ENCODE results near the gene ANG.

The ANG gene

GRCh38 chr14:20682435-20683124 lies 6.0 kb upstream of the ANG start:
- CTCF ChIA-PET = interaction anchor here (0.5 to 2.9 kb wide), 10 partner anchors 20 to 288 kb away, joined by 3 to 13 read pairs (median 4); no protein-coding TSS in a partner anchor
- POLR2A ChIA-PET = interaction anchor here (0.9 to 4.8 kb wide), 15 partner anchors 14 to 341 kb away, joined by 3 to 40 read pairs (median 4); partner anchors contain the start of genes APEX1, PARP2, PIP4P1 and PNP
- Histone ChIP-seq H3K9me3 (ENCODE audit: control insufficient read depth, insufficient read depth, low read depth, low read length) (no peaks in the 10 kb centered on the region), H3K36me3 (ENCODE audit: control insufficient read depth in 2 of 2, insufficient read depth in 1 of 2, low read length in 2 of 2) (no peaks in the 10 kb centered on the region), H3K27ac (ENCODE audit: extremely low read depth, low read depth, low read length) (peak overlapping the region; percentile 96), H3K4me3 (ENCODE audit: low read depth, low read length) (peak overlapping the region; percentile 68), H3K4me1 (ENCODE audit: control insufficient read depth, insufficient read depth, low read length) (no peaks in the 10 kb centered on the region; the same call in 1 of the 2 replicates)
- TF ChIP-seq BCL11B (tag by site-specific recombination; IDR thresholded peaks at IDR 0.05; ENCODE audit: low read depth) = no peak
- TF ChIP-seq ZSCAN4 (tag by site-specific recombination; IDR thresholded peaks at IDR 0.05) = no peak
- no peak for TF ChIP-seq ZNF521 (tag by site-specific recombination; IDR thresholded peaks at IDR 0.05)
- TF ChIP-seq REST (tag by site-specific recombination; IDR thresholded peaks at IDR 0.05) = no peak
- TF ChIP-seq PRDM2 (tag by site-specific recombination; IDR thresholded peaks at IDR 0.05; ENCODE audit: borderline replicate concordance) = no peak
- TF ChIP-seq TRIM28 (IDR thresholded peaks at IDR 0.05; ENCODE audit: borderline replicate concordance, low read length) = no peak
- no peak for TF ChIP-seq KLF10 (tag by site-specific recombination; IDR thresholded peaks at IDR 0.05)
- TF ChIP-seq ZBTB49 (tag by site-specific recombination; IDR thresholded peaks at IDR 0.05; ENCODE audit: low read depth) = no peak
- TF ChIP-seq GLIS2 (tag by site-specific recombination; IDR thresholded peaks at IDR 0.05) = no peak
- no peak for TF ChIP-seq ZNF140 (tag by site-specific recombination; IDR thresholded peaks at IDR 0.05)
- TF ChIP-seq ZBTB7A (tag by site-specific recombination; IDR thresholded peaks at IDR 0.05; ENCODE audit: low read depth) = no peak
- no peak for TF ChIP-seq PRDM1 (tag by site-specific recombination; IDR thresholded peaks at IDR 0.05)
- TF ChIP-seq ZNF280D (tag by site-specific recombination; IDR thresholded peaks at IDR 0.05) = no peak
- no peak for TF ChIP-seq ZNF391 (tag by site-specific recombination; IDR thresholded peaks at IDR 0.05; ENCODE audit: borderline replicate concordance, low read depth)
- no peak for TF ChIP-seq YY1 (tag by site-specific recombination; IDR thresholded peaks at IDR 0.05)
- TF ChIP-seq ZNF645 (tag by site-specific recombination; IDR thresholded peaks at IDR 0.05) = no peak
- TF ChIP-seq ZNF37A (tag by site-specific recombination; IDR thresholded peaks at IDR 0.05) = no peak
- TF ChIP-seq SP2 (tag by site-specific recombination; IDR thresholded peaks at IDR 0.05) = peak; percentile 77
- no peak for TF ChIP-seq ZFP69B (tag by site-specific recombination; IDR thresholded peaks at IDR 0.05)
- no peak for TF ChIP-seq KLF7 (tag by site-specific recombination; IDR thresholded peaks at IDR 0.05; ENCODE audit: borderline replicate concordance)
